GM12878 (cell line): ENCODE data around the gene LHCGR. TPM values are rescaled to one million over a fixed set of nuclear protein-coding genes. Genes with fewer than 3 reads are reported as not detected.

Experiments
- ATAC-seq: fragments of 200-7000 bp; cut with Tn5 transposase; 3 replicates; pipeline ENCODE4 v1.9.1; 2020; ENCODE audit warnings: mild to moderate bottlenecking, moderate library complexity
- BruUV-seq: library from RNA; stranded (reverse); fragments of 400-500 nt; replicated peaks from 2 replicates; lab custom pipeline; 2021; lab: Mats Ljungman, UMichigan
- CTCF ChIA-PET: fragments of 300-600 bp; sonication (Branson Sonifier 250); formaldehyde crosslinking; extraction: SDS; loops from one replicate; lab custom pipeline; 2021; ENCODE audit warnings: inconsistent platforms; lab: Yijun Ruan, JAX
- POLR2A ChIA-PET: fragments of 350-600 bp; formaldehyde crosslinking; extraction: SDS; loops from one replicate; lab custom pipeline; 2021; ENCODE audit warnings: inconsistent platforms; lab: Charles Lee
- RAD21 ChIA-PET: fragments of 300-600 bp; sonication (Branson Sonifier 250); formaldehyde crosslinking; loops from one replicate; lab custom pipeline; 2023; ENCODE audit warnings: antibody characterized with exemption; ENCODE audit not compliant: unreplicated experiment; lab: Charles Lee
- SMC1A ChIA-PET: fragments of 300-600 bp; sonication (Branson Sonifier 250); formaldehyde crosslinking; loops from one replicate; lab custom pipeline; 2023; ENCODE audit not compliant: unreplicated experiment, uncharacterized antibody; lab: Charles Lee
- DNase-seq: peaks from one replicate; pipeline ENCODE4 v3.0.0-alpha.2; 2011; ENCODE audit warnings: low read depth, low spot score
- FAIRE-seq: peaks from 3 replicates; lab custom pipeline; 2011; peaks lifted over from hg19 to GRCh38; lab: Jason Lieb, UNC
- H2AFZ ChIP-seq: 2 replicates; pipeline ENCODE4 v1.6.0; 2011; ENCODE audit warnings: low read depth, low read length, control low read depth; ENCODE audit not compliant: control insufficient read depth
- H3K27ac ChIP-seq: 2 replicates; pipeline ENCODE4 v1.5.1; 2011; ENCODE audit warnings: control low read depth; ENCODE audit not compliant: control insufficient read depth, insufficient read depth
- H3K27me3 ChIP-seq, 2 experiments: replicated peaks in 1 of 2; 2 replicates each; pipeline versions ENCODE4 v1.6.0 to v1.6.1; 2011; ENCODE audit warnings: low read length in 1 of 2; ENCODE audit not compliant: control insufficient read depth in 2 of 2, insufficient read depth in 2 of 2
- H3K36me3 ChIP-seq, 2 experiments: 2 replicates each; pipeline ENCODE4 v1.5.1; 2011; ENCODE audit warnings: low read length in 1 of 2; ENCODE audit not compliant: control insufficient read depth in 2 of 2, insufficient read depth in 2 of 2
- H3K4me1 ChIP-seq: 2 replicates; pipeline ENCODE4 v1.6.1; 2011; ENCODE audit warnings: mild to moderate bottlenecking, low read length, moderate library complexity, mixed read lengths; ENCODE audit not compliant: control insufficient read depth, insufficient read depth
- H3K4me2 ChIP-seq: 2 replicates; pipeline ENCODE4 v1.6.0; 2011; ENCODE audit warnings: control low read depth; ENCODE audit not compliant: control insufficient read depth, insufficient read depth
- H3K4me3 ChIP-seq: fragments of 200-600 bp; sonication (generic); 2 replicates; pipeline ENCODE4 v1.5.1; 2016
- H3K79me2 ChIP-seq: 2 replicates; pipeline ENCODE4 v1.6.0; 2011; ENCODE audit warnings: low read length; ENCODE audit not compliant: control insufficient read depth, insufficient read depth
- H3K9ac ChIP-seq: 2 replicates; pipeline ENCODE4 v1.8.0; 2011; ENCODE audit warnings: low read length, control low read depth, mixed read lengths; ENCODE audit not compliant: control insufficient read depth, insufficient read depth
- H3K9me3 ChIP-seq: replicated peaks from 3 replicates; pipeline ENCODE4 v1.5.1; 2011; ENCODE audit warnings: mild to moderate bottlenecking, low read length; ENCODE audit not compliant: control insufficient read depth, insufficient read depth
- H4K20me1 ChIP-seq: 2 replicates; pipeline ENCODE4 v1.6.0; 2011; ENCODE audit not compliant: control insufficient read depth, insufficient read depth
- ATF2 ChIP-seq: IDR thresholded peaks from 2 replicates; pipeline ENCODE4 v1.6.1; 2012; ENCODE audit warnings: low read length, inconsistent platforms
- BHLHE40 ChIP-seq, 2 experiments: fragments of 450-650 bp in 1 of 2; IDR thresholded peaks; 2 replicates each; pipeline ENCODE4 v1.6.1; 2011 to 2017; ENCODE audit warnings: low read depth in 2 of 2, borderline replicate concordance in 1 of 2, improper control_type of control experiment in 1 of 2, low read length in 1 of 2, mild to moderate bottlenecking in 1 of 2
- BMI1 ChIP-seq: fragments of 450-650 bp; IDR thresholded peaks from 2 replicates; pipeline ENCODE4 v1.6.1; 2016; ENCODE audit warnings: mild to moderate bottlenecking, moderate library complexity, borderline replicate concordance
- GATAD2B ChIP-seq: fragments of 450-650 bp; conservative IDR thresholded peaks from 2 replicates; pipeline ENCODE4 v1.6.1; 2017; ENCODE audit warnings: low read depth, mild to moderate bottlenecking, moderate library complexity
- MEF2A ChIP-seq: IDR thresholded peaks from 2 replicates; pipeline ENCODE4 v1.6.1; 2011; ENCODE audit warnings: low read depth, mild to moderate bottlenecking, low read length, moderate library complexity; ENCODE audit not compliant: insufficient read depth
- NFXL1 ChIP-seq: fragments of 450-650 bp; IDR thresholded peaks from 2 replicates; pipeline ENCODE4 v1.6.1; 2017; ENCODE audit warnings: antibody characterized with exemption, mild to moderate bottlenecking, borderline replicate concordance
- SMAD1 ChIP-seq: fragments of 450-650 bp; IDR thresholded peaks from 2 replicates; pipeline ENCODE4 v1.6.1; 2018; ENCODE audit warnings: mild to moderate bottlenecking, low read depth; ENCODE audit not compliant: partially characterized antibody
- SMAD5 ChIP-seq: IDR thresholded peaks from 2 replicates; pipeline ENCODE4 v1.6.1; 2016; ENCODE audit warnings: antibody characterized with exemption, low read depth
- STAT1 ChIP-seq: fragments of 450-650 bp; conservative IDR thresholded peaks from 2 replicates; pipeline ENCODE4 v1.6.1; 2014; ENCODE audit warnings: antibody characterized with exemption, mild to moderate bottlenecking
- ZBED1 ChIP-seq: IDR thresholded peaks from 2 replicates; pipeline ENCODE4 v1.6.1; 2016; ENCODE audit warnings: borderline replicate concordance
- ZNF217 ChIP-seq: fragments of 450-650 bp; IDR thresholded peaks from 2 replicates; pipeline ENCODE4 v1.6.1; 2017; ENCODE audit warnings: antibody characterized with exemption, mild to moderate bottlenecking
- ZNF384 ChIP-seq: IDR thresholded peaks from 2 replicates; pipeline ENCODE4 v1.6.1; 2012; ENCODE audit warnings: low read depth, mild to moderate bottlenecking, low read length, improper control_type of control experiment, borderline replicate concordance
- WGBS: methylation state at CpG from one replicate; pipeline ENCODE4 v1.1.6; 2016; ENCODE audit warnings: low lambda C conversion rate; ENCODE audit not compliant: insufficient replicate concordance, insufficient coverage; ENCODE audit errors: missing lambda C conversion rate; 5-methylcytosine and 5-hydroxymethylcytosine counted together
- in situ Hi-C: fragments of 300-500 bp; cut with MboI; formaldehyde crosslinking; loops from 9 replicates; pipeline ENCODE4 v1.14.3; 2018; ENCODE audit warnings: mixed read lengths
- intact Hi-C: fragments of 100-400 bp; cut with micrococcal nuclease; formaldehyde crosslinking; loops from one replicate; pipeline ENCODE4 v1.14.2; 2022; ENCODE audit not compliant: unreplicated experiment
- polyA plus RNA-seq, 11 experiments: library from polyadenylated mRNA; depleted of rRNA in 4 of 11; unstranded in 6 of 11; stranded (reverse) in 5 of 11; fragments of >200 nt; fragmentation: Nextera tagmentation in 4 of 11; fragmentation: Illumina TruSeq in 1 of 11; extraction: Ambion mirVana in 4 of 11; extraction: Trizol in 1 of 11; gene quantifications; 1 replicate in 1 of 11; 2 replicates in 10 of 11; pipeline versions ENCODE4 v1.2.1 to v1.2.3, GENCODE V29; 2011 to 2016; ENCODE audit warnings: inconsistent platforms in 2 of 11, missing spikeins in 2 of 11, low read depth in 1 of 11
- total RNA-seq, 4 experiments: library from RNA; depleted of rRNA in 3 of 4; stranded (reverse); fragments of >200 nt in 3 of 4; fragmentation: Illumina TruSeq in 1 of 4; extraction: Trizol in 1 of 4; gene quantifications; 2 replicates each; pipeline versions ENCODE4 v1.2.1 to v1.2.3, GENCODE V29; 2013 to 2021
- TF ChIP-seq, protein P1 (sequence below): IDR thresholded peaks from 2 replicates; pipeline ENCODE4 v1.6.1; 2012; ENCODE audit warnings: low read depth, low read length, improper control_type of control experiment
- TF ChIP-seq, protein P2 (sequence below): fragments of 450-650 bp; IDR thresholded peaks from 2 replicates; pipeline ENCODE4 v1.6.1; 2016; ENCODE audit warnings: mild to moderate bottlenecking

The LHCGR gene
- total and polyA plus RNA-seq, 10 of the 15 experiments (the other 5 are each of a cell fraction or from before 2014, with no cell fraction given), result 0.02 to 1.9 (median 0.13) TPM; not detected in 5

DNA sequence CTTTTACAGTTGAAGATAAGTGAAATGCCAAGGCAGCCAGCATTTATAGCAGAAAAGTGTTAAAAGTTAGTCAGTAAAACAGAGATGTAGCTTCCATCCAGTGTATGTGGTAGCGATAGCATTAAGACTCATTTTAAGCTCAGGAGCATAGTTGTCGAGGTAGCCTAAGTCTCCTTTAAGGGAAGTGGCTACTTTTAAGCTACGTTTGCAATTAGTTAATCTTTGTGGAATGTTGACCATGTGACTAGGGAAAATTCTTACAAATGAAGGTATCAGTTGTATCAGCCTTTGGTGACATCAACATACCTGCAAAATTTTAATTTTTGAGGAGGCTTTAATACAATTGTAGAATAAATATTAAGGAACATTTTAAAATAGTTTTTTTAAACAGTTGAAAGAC is 61.9 kb downstream of the LHCGR start:
- no peak overlapping the region for H3K4me3 ChIP-seq
- H3K36me3 ChIP-seq, result no peaks in the 10 kb centered on the region
- H3K4me2 ChIP-seq, result no peak overlapping the region
- DNase-seq (no peak), FAIRE-seq (no peak), ATAC-seq (no peak)
- no peaks in the 10 kb centered on the region for H4K20me1 ChIP-seq
- no peak for TF ChIP-seq ATF2
- TF ChIP-seq GATAD2B, result no peak
- no peak for TF ChIP-seq MEF2A
- TF ChIP-seq SMAD1, result no peak
- no peak for TF ChIP-seq BHLHE40 (IDR thresholded peaks at IDR 0.05; ENCODE audit: borderline replicate concordance in 1 of 2, low read depth in 2 of 2, low read length in 1 of 2)
- TF ChIP-seq ZBED1, result no peak
- TF ChIP-seq BMI1, result no peak
- TF ChIP-seq, protein P1, sequence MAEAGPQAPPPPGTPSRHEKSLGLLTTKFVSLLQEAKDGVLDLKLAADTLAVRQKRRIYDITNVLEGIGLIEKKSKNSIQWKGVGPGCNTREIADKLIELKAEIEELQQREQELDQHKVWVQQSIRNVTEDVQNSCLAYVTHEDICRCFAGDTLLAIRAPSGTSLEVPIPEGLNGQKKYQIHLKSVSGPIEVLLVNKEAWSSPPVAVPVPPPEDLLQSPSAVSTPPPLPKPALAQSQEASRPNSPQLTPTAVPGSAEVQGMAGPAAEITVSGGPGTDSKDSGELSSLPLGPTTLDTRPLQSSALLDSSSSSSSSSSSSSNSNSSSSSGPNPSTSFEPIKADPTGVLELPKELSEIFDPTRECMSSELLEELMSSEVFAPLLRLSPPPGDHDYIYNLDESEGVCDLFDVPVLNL, result no peak
- TF ChIP-seq, protein P2, sequence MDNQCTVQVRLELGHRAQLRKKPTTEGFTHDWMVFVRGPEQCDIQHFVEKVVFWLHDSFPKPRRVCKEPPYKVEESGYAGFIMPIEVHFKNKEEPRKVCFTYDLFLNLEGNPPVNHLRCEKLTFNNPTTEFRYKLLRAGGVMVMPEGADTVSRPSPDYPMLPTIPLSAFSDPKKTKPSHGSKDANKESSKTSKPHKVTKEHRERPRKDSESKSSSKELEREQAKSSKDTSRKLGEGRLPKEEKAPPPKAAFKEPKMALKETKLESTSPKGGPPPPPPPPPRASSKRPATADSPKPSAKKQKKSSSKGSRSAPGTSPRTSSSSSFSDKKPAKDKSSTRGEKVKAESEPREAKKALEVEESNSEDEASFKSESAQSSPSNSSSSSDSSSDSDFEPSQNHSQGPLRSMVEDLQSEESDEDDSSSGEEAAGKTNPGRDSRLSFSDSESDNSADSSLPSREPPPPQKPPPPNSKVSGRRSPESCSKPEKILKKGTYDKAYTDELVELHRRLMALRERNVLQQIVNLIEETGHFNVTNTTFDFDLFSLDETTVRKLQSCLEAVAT, result no peak
- no peak for TF ChIP-seq STAT1
- no peak for TF ChIP-seq SMAD5
- no peak for TF ChIP-seq NFXL1
- no peak for TF ChIP-seq ZNF384
- TF ChIP-seq ZNF217, result no peak
- H3K9me3 ChIP-seq, result no peaks in the 10 kb centered on the region
- H3K27ac ChIP-seq, result no peak overlapping the region
- RAD21 ChIA-PET, result no interaction called here
- no peak overlapping the region for H2AFZ ChIP-seq
- H3K9ac ChIP-seq, result no peak overlapping the region
- BruUV-seq, result no TSS peak
- CTCF ChIA-PET, result no interaction called here
- WGBS, result 33% methylated on average over 3 of the region's 3 CpGs
- SMC1A ChIA-PET, result interaction anchor here (1.0 to 1.3 kb wide), 2 partner anchors 33 to 70 kb away, joined by 3 read pairs; no protein-coding TSS in a partner anchor
- H3K4me1 ChIP-seq, result no peaks in the 10 kb centered on the region
- POLR2A ChIA-PET, result no interaction called here
- in situ Hi-C loops (no loop called here), intact Hi-C loops (no loop called here)
- no peaks in the 10 kb centered on the region for H3K79me2 ChIP-seq
- no peaks in the 10 kb centered on the region; a peak in 1 of 4 replicates for H3K27me3 ChIP-seq
